NCI-H1092 (cell line): ENCODE data around the gene CYCS.
"Not testable (repeated sequence)": the region's sequence is repeated elsewhere in the genome, so short reads cannot be mapped to it uniquely, and the experiment has no call there.

Experiments used
- DNase-seq: peaks from one replicate; lab custom pipeline; 2025; lab: John Stamatoyannopoulos, UW

Gene CYCS

DNA sequence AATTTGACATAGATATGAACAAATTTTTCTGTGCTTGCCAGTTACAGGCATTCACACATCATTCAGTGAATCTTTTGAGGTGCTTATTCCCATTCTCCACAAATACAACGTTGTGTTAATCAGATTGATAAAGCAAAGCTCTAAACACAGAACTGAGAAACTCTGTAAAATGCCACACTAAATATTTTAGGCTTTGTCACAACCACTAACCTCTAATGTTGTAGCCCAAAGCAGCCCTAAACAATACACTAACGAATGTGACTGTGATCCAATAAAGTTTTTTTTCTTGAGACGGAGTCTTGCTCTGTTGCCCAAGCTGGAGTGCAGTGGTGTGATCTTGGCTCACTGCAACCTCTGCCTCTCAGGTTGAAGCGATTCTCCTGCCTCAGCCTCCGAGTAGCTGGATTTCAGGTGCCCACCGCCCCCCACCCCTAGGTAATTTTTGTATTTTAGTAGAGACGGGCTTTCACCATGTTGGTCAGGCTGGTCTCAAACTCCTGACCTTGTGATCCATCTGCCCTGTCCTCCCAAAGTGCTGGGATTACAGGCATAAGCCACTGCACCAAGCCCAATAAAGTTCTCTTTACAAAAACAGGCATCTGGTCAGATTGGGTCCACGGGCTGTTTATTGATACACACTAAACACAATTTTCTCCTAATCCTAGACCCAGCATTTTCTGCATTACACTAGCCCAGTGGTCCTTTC is 6.9 kb downstream of the CYCS start:
- DNase-seq: no peak

DNA sequence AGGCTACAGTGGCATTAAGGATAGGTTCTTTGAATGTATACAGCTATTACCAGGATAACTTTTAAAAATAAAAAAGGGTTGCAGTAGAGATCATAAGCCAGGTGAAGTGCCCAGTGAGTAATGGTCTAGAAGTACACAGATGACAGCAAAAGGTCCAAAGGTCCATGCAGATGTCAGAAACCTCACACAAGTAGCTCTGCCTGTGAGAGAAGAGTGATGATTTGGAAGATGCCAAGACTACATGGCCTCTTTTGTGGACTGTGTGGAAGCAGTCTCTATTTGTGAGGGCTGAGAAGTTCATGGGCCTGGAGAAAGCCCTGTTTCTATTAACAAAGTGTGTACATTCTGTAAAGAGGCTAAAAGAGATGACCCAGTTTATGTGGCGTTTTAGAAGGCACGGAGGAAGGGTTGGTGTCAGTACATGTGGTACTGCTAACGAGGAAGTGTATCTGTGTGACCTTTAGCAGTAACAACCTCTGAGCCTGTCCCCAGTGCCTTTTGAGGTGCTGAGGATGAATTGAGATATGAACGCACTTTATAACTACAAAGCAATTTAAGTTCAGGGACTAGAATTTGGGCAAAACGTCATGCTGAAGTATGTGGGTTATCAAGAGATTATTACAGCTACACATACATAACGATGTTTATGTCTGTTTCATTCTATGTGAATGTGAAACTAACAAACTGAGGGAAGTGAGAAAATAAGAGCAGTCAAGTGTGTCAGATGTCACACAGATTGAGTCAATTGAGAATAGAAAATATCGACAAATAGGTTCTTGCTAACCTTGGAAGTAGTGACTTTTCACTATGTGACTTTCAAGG is 7.6 kb downstream of the CYCS start:
- no peak for DNase-seq

- no peak for DNase-seq
Observed at GRCh38 chr7:25116621-25117020, 8.4 kb downstream of the CYCS start.

GRCh38 chr7:25110514-25110913 is 14.5 kb downstream of the CYCS start:
- not testable (repeated sequence) for DNase-seq

GRCh38 chr7:25109276-25109675 is 15.8 kb downstream of the CYCS start:
- DNase-seq: no peak

DNA sequence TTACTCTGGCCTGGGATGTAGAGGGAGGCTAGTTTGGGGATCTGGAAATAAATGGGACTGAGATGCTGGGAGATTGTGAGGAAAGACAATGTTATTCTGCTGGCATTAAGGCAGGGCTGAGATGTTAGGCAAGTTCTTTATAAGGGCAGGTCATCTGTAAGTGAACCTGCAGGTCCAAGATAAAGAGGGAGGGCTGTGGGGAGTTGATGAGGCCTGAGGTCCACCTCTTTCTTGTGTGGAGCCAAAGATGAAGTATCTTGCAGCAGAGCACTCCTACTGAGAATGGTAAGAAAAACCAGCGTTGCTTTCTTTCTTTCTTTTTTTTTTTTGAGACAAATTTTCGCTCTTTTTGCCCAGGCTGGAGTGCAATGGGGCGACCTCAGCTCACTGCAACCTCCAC is 19.1 kb downstream of the CYCS start:
- no peak for DNase-seq

- DNase-seq: no peak
Observed at GRCh38 chr7:25103773-25104172, 21.3 kb downstream of the CYCS start.

- DNase-seq: no peak
Observed at GRCh38 chr7:25101817-25102216, 23.2 kb downstream of the CYCS start.

DNA sequence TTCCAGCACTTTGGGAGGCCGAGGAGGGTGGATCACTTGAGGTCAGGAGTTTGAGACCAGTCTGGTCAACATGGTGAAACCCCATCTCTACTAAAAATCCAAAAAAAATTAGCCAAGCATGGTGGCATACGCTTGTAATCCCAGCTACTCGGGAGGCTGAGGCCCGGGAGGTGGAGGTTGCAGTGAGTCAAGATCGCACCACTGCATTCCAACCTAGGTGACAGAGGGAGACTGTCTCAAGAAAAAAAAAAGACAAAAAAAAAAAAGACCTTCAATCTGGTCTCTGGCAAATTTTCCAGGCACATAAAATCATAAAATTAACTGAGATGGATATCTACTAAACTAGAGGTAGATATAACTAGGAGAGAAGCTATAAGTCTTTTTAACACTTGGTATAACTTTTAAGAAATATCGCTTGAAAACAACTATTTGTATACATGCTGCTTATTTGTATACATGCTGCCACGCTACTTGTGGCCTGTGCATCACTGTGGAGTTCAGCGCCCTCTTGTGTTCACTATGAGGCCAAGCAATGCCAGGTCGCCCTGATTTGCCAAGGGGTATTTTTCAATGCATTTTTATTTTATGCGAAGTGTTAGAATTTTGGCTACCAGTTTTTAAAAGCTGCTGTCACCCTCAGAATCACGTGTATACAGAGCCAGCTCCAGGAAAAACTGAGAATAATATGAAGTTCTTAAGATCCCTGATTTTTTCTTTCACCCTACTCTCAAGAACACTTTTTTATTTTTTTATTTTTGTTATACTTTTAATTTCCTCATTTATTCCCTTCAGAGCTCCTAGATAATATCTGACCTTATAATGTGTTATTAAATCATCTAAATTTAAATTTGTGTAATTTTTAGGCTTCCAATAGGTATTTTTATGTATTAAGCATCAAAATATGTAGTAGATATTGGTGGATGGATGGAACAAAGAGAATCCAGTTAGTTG is 26.7 kb downstream of the CYCS start:
- peak; percentile 48 for DNase-seq

- DNase-seq: no peak
Observed at GRCh38 chr7:25095516-25096345, 29.3 kb downstream of the CYCS start.

GRCh38 chr7:25093268-25093826 is 31.7 kb downstream of the CYCS start:
- peak; percentile 59 for DNase-seq

DNA sequence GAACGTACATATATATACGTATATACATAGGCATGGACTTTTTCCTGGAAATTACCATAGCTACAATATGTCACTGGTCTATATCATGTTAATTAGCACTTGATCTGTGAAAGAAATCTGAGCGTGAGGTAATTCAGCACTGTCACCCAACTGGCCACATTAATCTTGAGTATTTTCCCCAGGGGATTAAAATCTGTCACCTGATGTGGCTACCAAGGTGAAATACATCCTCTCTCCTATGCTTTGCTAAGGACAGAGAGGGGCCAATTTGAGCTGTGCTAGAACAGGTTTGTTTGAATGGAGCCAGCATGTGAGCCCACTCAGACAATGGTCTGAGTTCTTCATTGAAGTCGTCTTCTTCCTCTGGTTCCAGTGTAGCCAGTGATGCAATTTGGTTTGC is 33.3 kb downstream of the CYCS start:
- DNase-seq: no peak

DNA sequence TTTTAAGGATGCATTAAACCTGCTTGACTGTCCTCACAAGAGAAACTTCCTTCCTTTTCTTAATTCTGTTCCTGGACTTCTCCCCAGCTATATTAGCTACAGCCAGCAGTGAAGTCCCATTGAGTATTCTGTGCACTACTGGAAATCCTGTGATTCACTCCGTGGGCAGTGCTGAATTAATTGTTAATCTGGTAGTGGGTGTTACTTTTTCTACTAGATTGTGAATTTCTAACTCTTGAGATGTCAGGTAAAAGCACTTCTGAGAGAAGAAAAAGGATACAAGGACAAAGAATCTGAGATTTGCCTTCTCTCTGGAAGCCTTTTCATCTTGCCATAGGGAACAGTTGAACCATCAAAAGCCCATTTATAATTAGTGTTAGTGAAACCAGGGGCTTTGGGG is 33.9 kb downstream of the CYCS start:
- DNase-seq: no peak

- DNase-seq: no peak
Observed at GRCh38 chr7:25090374-25090773, 34.7 kb downstream of the CYCS start.

- no peak for DNase-seq
Observed at GRCh38 chr7:25087855-25088254, 37.2 kb downstream of the CYCS start.

DNA sequence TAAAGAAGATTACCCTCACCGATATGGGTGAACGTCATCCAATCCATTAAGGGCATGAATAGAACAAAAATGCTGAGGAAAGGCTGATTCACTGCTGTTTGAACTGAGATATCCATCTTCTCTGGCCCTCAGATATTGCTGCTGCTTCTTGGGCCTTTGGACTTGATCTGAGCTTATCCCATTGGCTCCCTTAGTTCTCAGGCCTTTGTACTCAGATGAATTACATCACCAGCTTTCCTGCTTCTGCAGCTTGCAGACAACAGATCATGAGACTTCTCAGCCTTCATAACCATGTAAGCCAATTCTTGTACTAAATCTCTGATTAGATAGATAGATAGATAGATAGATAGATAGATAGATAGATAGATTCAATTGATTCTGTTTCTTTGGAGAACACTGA is 40.2 kb downstream of the CYCS start:
- DNase-seq: no peak

- no peak for DNase-seq
Observed at GRCh38 chr7:25083201-25083600, 41.9 kb downstream of the CYCS start.

GRCh38 chr7:25082041-25082440 is 43.0 kb downstream of the CYCS start:
- not testable (repeated sequence) for DNase-seq

DNA sequence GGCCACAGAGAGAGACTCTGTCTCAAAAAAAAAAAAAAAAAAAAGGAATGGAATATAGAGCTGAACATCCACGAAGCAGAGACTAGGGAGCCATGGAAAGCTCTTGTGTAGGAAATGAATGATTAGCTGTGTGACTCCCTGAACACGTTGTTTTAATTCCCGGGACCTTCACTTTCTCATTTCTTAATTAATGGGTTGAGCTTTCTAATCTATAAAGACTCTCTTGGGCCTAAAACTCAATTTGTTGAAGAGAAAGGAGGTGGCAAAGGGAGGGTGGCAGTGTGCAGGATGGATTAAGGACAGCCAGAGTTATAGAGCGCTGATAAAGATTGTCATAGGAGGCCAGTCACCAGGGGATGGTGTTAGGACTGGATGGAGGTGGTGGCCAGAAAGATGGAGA is 48.0 kb downstream of the CYCS start:
- no peak for DNase-seq

DNA sequence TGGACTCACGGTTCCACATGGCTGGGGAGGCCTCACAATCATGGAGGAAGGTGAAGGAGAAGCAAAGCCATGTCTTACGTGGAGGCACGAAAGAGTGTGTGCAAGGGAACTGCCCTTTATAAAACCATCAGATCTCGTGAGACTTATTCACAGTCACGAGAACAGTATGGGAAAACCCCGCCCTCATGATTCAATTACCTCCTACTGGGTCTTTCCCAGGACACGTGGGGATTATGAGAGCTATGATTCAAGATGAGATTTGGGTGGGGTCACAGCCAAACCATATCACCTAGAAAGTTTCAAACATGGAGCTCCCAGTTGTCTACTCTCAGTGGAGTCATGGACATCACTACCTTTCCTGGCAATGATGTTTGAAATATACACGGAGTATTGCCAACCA is 49.6 kb downstream of the CYCS start:
- DNase-seq: no peak

GRCh38 chr7:25073451-25073850 is 51.6 kb downstream of the CYCS start:
- no peak for DNase-seq
